ENCODE data around the gene NSG2.

Gene NSG2

DNA sequence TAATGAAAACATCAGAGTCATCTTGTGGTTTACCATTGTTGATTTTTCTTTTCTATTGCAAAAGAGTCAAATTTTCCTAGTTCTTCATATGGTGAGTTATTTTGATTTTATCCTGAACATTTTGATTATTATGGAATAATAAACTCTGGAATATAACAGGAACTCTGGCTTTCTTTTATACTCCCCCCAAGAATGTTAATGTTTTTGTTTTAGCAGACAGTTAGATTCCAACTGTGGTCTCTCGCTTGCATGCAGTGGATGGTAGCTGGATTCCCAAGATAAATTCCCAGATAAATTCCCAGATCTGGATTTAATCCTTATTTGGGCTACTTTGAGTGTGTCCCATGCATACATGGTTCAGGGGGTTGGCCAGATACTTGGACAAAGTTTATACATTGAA is 109.8 kb downstream of the NSG2 start:
- no peak for DNase-seq

DNA sequence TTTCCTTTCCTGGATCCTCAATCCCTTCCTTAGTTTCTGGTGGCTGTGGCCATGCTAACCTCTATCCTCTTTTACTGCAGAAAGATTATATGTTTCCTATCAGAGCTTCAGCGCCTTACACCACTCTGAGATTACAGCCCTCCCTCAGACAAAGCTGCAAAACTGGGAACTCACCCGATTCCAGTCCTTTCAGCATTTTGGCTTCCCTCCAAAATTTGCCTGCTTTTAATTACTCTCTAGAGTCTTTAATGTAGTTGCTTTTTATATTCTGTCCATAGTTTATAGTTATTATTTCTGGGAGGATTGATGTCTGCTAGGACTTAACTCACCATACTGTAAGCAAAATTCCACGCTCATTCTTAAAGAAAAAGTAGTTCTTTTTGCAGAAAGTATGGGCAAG is 110.2 kb downstream of the NSG2 start:
- no peak for DNase-seq

DNA sequence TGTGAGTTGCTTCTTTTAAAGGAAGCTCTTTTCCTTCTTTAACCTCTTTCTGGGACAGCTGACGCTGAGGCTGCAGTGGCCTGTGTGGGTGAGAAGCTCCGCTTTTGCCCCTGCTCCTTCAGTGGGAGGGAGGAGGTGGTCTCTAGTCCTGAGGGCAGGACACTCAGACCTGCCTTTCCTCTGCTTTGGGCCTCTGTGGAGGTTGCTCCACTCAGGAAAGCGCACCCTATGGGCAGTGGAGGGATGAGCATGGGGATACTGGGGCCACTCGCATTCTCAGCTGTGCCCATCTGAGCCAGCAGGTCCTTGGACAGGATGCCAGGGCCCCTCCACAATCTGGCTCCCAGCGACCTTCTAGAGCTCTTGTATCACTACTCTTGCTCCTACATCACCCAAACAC is 111.5 kb downstream of the NSG2 start:
- no peak for DNase-seq

Measured in CD4-positive, alpha-beta T cell treated with Interleukin-17A for 4 hours (primary cell).